Endothelial cell of umbilical vein (primary cell): ENCODE data around the gene FHIT. TPM values are rescaled to one million over a fixed set of nuclear protein-coding genes. Genes with fewer than 3 reads are reported as not detected.

Source experiments
- BruUV-seq: library from RNA; stranded (reverse); fragments of 400-500 nt; replicated peaks from 2 replicates; lab custom pipeline; 2021; lab: Mats Ljungman, UMichigan
- CTCF ChIA-PET: fragments of 300-600, 350-600 bp; sonication (Branson Sonifier 250); formaldehyde crosslinking; loops from one replicate; lab custom pipeline; 2021; ENCODE audit warnings: antibody characterized with exemption, inconsistent platforms; lab: Charles Lee
- POLR2A ChIA-PET: fragments of 300-600, 350-600 bp; sonication (Branson Sonifier 250); formaldehyde crosslinking; loops from one replicate; lab custom pipeline; 2021; ENCODE audit warnings: antibody characterized with exemption, inconsistent platforms; lab: Charles Lee
- DNase-seq: peaks from one replicate; pipeline ENCODE4 v3.0.0-alpha.2; 2011; ENCODE audit warnings: low read depth, low spot score
- FAIRE-seq: peaks from 2 replicates; lab custom pipeline; 2011; peaks lifted over from hg19 to GRCh38; lab: Jason Lieb, UNC
- H2AFZ ChIP-seq: 2 replicates; pipeline ENCODE4 v1.6.0; 2012; ENCODE audit warnings: low read depth, low read length, control low read depth, inconsistent platforms
- H3K27ac ChIP-seq: 2 replicates; pipeline ENCODE4 v1.5.1; 2011; ENCODE audit warnings: low read depth, mild to moderate bottlenecking, control low read depth, low read length, moderate library complexity; ENCODE audit not compliant: insufficient read depth
- H3K27me3 ChIP-seq, 2 experiments: 2 replicates each; pipeline versions ENCODE4 v1.6.0 to v1.6.1; 2011; ENCODE audit warnings: low read length in 2 of 2, mixed read lengths in 1 of 2; ENCODE audit not compliant: control insufficient read depth in 2 of 2, insufficient read depth in 2 of 2
- H3K36me3 ChIP-seq, 2 experiments: 2 replicates in 1 of 2; 3 replicates in 1 of 2; pipeline ENCODE4 v1.5.1; 2011; ENCODE audit warnings: low read length in 2 of 2, mild to moderate bottlenecking in 1 of 2, moderate library complexity in 1 of 2; ENCODE audit not compliant: control insufficient read depth in 2 of 2, insufficient read depth in 2 of 2; ENCODE audit errors: extremely low read depth in 1 of 2
- H3K4me1 ChIP-seq: 3 replicates; pipeline ENCODE4 v1.5.1; 2011; ENCODE audit warnings: mild to moderate bottlenecking, low read length; ENCODE audit not compliant: control insufficient read depth, insufficient read depth; ENCODE audit errors: extremely low read depth
- H3K4me2 ChIP-seq: 2 replicates; pipeline ENCODE4 v1.6.1; 2011; ENCODE audit warnings: low read length, control low read depth, mixed read lengths; ENCODE audit not compliant: insufficient read depth
- H3K4me3 ChIP-seq, 3 experiments: fragments of 200-600 bp in 1 of 3; sonication (generic), shearing (Covaris generic) in 1 of 3; replicated peaks in 1 of 3; 2 replicates each; pipeline ENCODE4 v1.5.1; 2011 to 2016; ENCODE audit warnings: control low read depth in 3 of 3, low read length in 3 of 3, mild to moderate bottlenecking in 2 of 3, inconsistent platforms in 1 of 3, low read depth in 1 of 3, moderate library complexity in 1 of 3; ENCODE audit not compliant: insufficient read depth in 1 of 3
- H3K79me2 ChIP-seq: 2 replicates; pipeline ENCODE4 v1.6.0; 2012; ENCODE audit warnings: low read length, inconsistent platforms; ENCODE audit not compliant: control insufficient read depth, insufficient read depth
- H3K9ac ChIP-seq: replicated peaks from 2 replicates; pipeline ENCODE3; 2011; ENCODE audit warnings: low read length, control low read depth; ENCODE audit not compliant: insufficient read depth; ENCODE audit errors: extremely low read depth
- H3K9me1 ChIP-seq: replicated peaks from 3 replicates; pipeline ENCODE4 v1.6.0; 2011; ENCODE audit warnings: mild to moderate bottlenecking, low read length; ENCODE audit not compliant: control insufficient read depth, insufficient read depth; ENCODE audit errors: extremely low read depth
- H3K9me3 ChIP-seq: replicated peaks from 2 replicates; pipeline ENCODE4 v1.5.1; 2012; ENCODE audit warnings: low read length, inconsistent platforms; ENCODE audit not compliant: control insufficient read depth, insufficient read depth
- H4K20me1 ChIP-seq: replicated peaks from 2 replicates; pipeline ENCODE3; 2011; ENCODE audit warnings: mild to moderate bottlenecking, low read length; ENCODE audit not compliant: control insufficient read depth, insufficient read depth; ENCODE audit errors: extremely low read depth
- CTCF ChIP-seq, 2 donors: IDR thresholded peaks; 1 replicate in 1 of 2; 2 replicates in 1 of 2; pipeline ENCODE4 v1.5.1; 2011; ENCODE audit warnings: low read length in 2 of 2, mild to moderate bottlenecking in 2 of 2, moderate library complexity in 2 of 2, control low read depth in 1 of 2, inconsistent platforms in 1 of 2, low read depth in 1 of 2; ENCODE audit not compliant: insufficient read depth in 1 of 2; ENCODE audit errors: extremely low read depth in 1 of 2
- EZH2 ChIP-seq: IDR thresholded peaks from 2 replicates; pipeline ENCODE4 v1.6.1; 2012; ENCODE audit warnings: borderline replicate concordance, low read depth, mild to moderate bottlenecking, moderate library complexity, low read length, inconsistent platforms; ENCODE audit not compliant: severe bottlenecking
- FOS ChIP-seq: IDR thresholded peaks from 2 replicates; pipeline ENCODE4 v1.6.1; 2011; ENCODE audit warnings: mild to moderate bottlenecking, low read length, moderate library complexity, borderline replicate concordance; ENCODE audit not compliant: insufficient read depth
- GATA2 ChIP-seq: IDR thresholded peaks from 2 replicates; pipeline ENCODE4 v1.7.0; 2011; ENCODE audit warnings: low read depth, mild to moderate bottlenecking, moderate library complexity, mixed read lengths, low read length; ENCODE audit not compliant: insufficient read length, insufficient read depth
- JUN ChIP-seq: IDR thresholded peaks from 2 replicates; pipeline ENCODE4 v1.6.1; 2011; ENCODE audit warnings: borderline replicate concordance, low read depth; ENCODE audit not compliant: insufficient read length, insufficient read depth
- MAX ChIP-seq: IDR thresholded peaks from 2 replicates; pipeline ENCODE4 v1.6.1; 2011; ENCODE audit not compliant: insufficient read depth, insufficient read length
- MYC ChIP-seq: IDR thresholded peaks from one replicate; pipeline ENCODE4 v1.6.1; 2011; ENCODE audit warnings: mild to moderate bottlenecking, low read depth, low read length
- POLR2A ChIP-seq: IDR thresholded peaks from 2 replicates; pipeline ENCODE4 v1.6.1; 2012; ENCODE audit warnings: low read depth, mild to moderate bottlenecking, control low read depth, low read length
- POLR2AphosphoS5 ChIP-seq: IDR thresholded peaks from 2 replicates; pipeline ENCODE4 v1.6.1; 2012; ENCODE audit warnings: low read depth, mild to moderate bottlenecking, control low read depth, low read length, moderate library complexity; ENCODE audit not compliant: insufficient read depth
- dilution Hi-C: fragments of 300-500 bp; cut with MboI; formaldehyde crosslinking; loops from one replicate; pipeline ENCODE4 v1.15.0; 2019; ENCODE audit warnings: low sequenced_read_pairs; ENCODE audit not compliant: extremely low pct_ligation_motif_present
- intact Hi-C: fragments of 100-400 bp; cut with micrococcal nuclease; formaldehyde crosslinking; loops from one replicate; pipeline ENCODE4 v1.10.0; 2022
- polyA plus RNA-seq, 4 experiments: library from polyadenylated mRNA; depleted of rRNA in 3 of 4; stranded (reverse) in 3 of 4; unstranded in 1 of 4; fragments of >200 nt; gene quantifications; 2 replicates each; pipeline versions ENCODE4 v1.2.1 to v1.2.3, GENCODE V29; 2011 to 2012; ENCODE audit warnings: missing spikeins in 1 of 4
- total RNA-seq: library from RNA; stranded (reverse); gene quantifications from 2 replicates; pipeline ENCODE4 v1.2.3, GENCODE V29; 2021

FHIT gene
- total and polyA plus RNA-seq, 2 donors (not counting 3 experiments of a cell fraction or from before 2014, with no cell fraction given), result 0.47 to 2.2 TPM

- FAIRE-seq, result no peak
These were observed 961.1 kb downstream of the FHIT start for GRCh38 chr3:60290122-60290492.

DNA sequence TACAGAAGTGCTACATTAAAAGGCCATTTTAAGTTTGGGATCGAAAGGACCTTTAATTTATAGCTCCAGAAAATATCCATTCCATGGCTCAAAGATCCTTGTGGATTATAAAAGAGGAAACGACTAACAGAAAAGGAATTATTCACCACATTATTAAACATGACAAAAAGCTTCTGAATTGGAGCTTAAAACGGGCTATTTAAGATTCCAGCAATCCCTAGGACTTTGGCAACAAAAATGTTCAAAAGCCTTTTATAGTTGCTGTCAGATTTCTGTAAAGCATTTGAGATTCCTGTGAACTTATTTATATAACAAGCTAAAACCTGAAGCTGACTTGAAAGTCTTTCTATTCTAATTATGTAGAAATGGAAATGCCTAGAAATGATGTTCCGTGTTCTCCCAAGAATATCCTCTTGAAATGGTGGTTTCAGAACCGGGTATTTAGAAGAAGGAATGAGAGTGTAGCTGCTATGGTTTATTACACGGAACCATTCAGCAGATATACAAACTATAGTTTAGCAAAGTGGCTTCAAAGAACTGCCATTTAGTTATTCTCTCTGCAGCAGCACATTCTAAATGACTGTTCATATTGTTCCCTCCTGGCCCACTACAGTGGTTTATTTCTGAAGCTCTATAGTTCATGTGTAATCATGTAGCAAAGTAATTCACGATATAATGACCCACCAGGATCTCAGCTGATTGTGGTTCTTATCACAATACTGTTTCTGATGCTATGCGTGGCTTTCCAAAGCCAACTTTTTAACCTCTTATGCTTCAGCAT is 961.7 kb downstream of the FHIT start:
- no peak overlapping the region for H3K9ac ChIP-seq
- TF ChIP-seq POLR2AphosphoS5 (no peak), CTCF (IDR thresholded peaks at IDR 0.05; ENCODE audit: extremely low read depth in 1 of 2, insufficient read depth in 1 of 2, low read depth in 1 of 2, low read length in 2 of 2) (no peak), MAX (no peak), POLR2A (no peak), JUN (no peak), EZH2 (no peak), GATA2 (no peak), FOS (no peak), MYC (no peak)
- H3K4me2 ChIP-seq, result no peak overlapping the region
- no peak overlapping the region for H3K4me3 ChIP-seq
- CTCF ChIA-PET, result no interaction called here
- BruUV-seq, result no TSS peak
- no peaks in the 10 kb centered on the region for H3K4me1 ChIP-seq
- intact Hi-C loops, result no loop called here
- dilution Hi-C loops, result no loop called here
- H3K27ac ChIP-seq, result no peak overlapping the region
- no peaks in the 10 kb centered on the region for H4K20me1 ChIP-seq
- no peak for FAIRE-seq
- POLR2A ChIA-PET, result no interaction called here
- no peak overlapping the region for H2AFZ ChIP-seq
- H3K9me1 ChIP-seq, result no peaks in the 10 kb centered on the region
- H3K79me2 ChIP-seq, result no peaks in the 10 kb centered on the region
- DNase-seq, result no peak
- H3K36me3 ChIP-seq, result no peaks in the 10 kb centered on the region
- H3K9me3 ChIP-seq, result no peaks in the 10 kb centered on the region
- no peaks in the 10 kb centered on the region for H3K27me3 ChIP-seq

More at GRCh38 chr3:60290122-60290492, 961.1 kb downstream of the FHIT start:
- ChIA-PET POLR2A (no interaction called here), CTCF (no interaction called here)
- H3K4me2 ChIP-seq, result no peak overlapping the region
- DNase-seq, result no peak
- no peaks in the 10 kb centered on the region for H4K20me1 ChIP-seq
- intact Hi-C loops, result no loop called here
- no peaks in the 10 kb centered on the region for H3K4me1 ChIP-seq
- H3K36me3 ChIP-seq, result no peaks in the 10 kb centered on the region
- no peak overlapping the region for H3K9ac ChIP-seq
- H3K79me2 ChIP-seq, result no peaks in the 10 kb centered on the region
- dilution Hi-C loops, result no loop called here
- no TSS peak for BruUV-seq
- H3K27me3 ChIP-seq, result no peaks in the 10 kb centered on the region
- H3K9me1 ChIP-seq, result no peaks in the 10 kb centered on the region
- TF ChIP-seq POLR2A, result no peak
- no peak for TF ChIP-seq JUN
- no peak for TF ChIP-seq POLR2AphosphoS5
- TF ChIP-seq GATA2, result no peak
- H3K27ac ChIP-seq, result no peak overlapping the region
- no peak overlapping the region for H2AFZ ChIP-seq
- H3K4me3 ChIP-seq, result no peak overlapping the region
- H3K9me3 ChIP-seq, result no peaks in the 10 kb centered on the region
